IMR-90 (cell line): Measurements from ENCODE around the gene IGSF22. TPM values are rescaled to one million over a fixed set of nuclear protein-coding genes. Genes with fewer than 3 reads are reported as not detected.

Source experiments
- ATAC-seq: fragments of 200-7000 bp; cut with Tn5 transposase; 2 replicates; pipeline ENCODE4 v1.9.1; 2020; ENCODE audit warnings: low read depth, mild to moderate bottlenecking, moderate library complexity
- BruUV-seq: library from RNA; stranded (reverse); fragments of 400-500 nt; replicated peaks from 2 replicates; lab custom pipeline; 2021; lab: Mats Ljungman, UMichigan
- CTCF ChIA-PET: fragments of 300-600 bp; formaldehyde crosslinking; extraction: SDS; loops from one replicate; lab custom pipeline; 2021; ENCODE audit warnings: antibody characterized with exemption; lab: Yijun Ruan, JAX
- POLR2A ChIA-PET: fragments of 300-600 bp; sonication (Branson Sonifier 250); formaldehyde crosslinking; loops from one replicate; lab custom pipeline; 2022; ENCODE audit warnings: antibody characterized with exemption; ENCODE audit not compliant: unreplicated experiment; lab: Charles Lee
- DNase-seq: peaks from one replicate; pipeline ENCODE4 v3.0.0; 2013
- H2AFZ ChIP-seq: replicated peaks from 2 replicates; pipeline ENCODE3; 2013; ENCODE audit warnings: low read length, mild to moderate bottlenecking; ENCODE audit not compliant: poor library complexity
- H2AK5ac ChIP-seq: 2 replicates; pipeline ENCODE4 v1.6.1; 2013; ENCODE audit warnings: low read depth, low read length, inconsistent platforms
- H2AK9ac ChIP-seq: replicated peaks from 2 replicates; pipeline ENCODE3; 2013; ENCODE audit warnings: mild to moderate bottlenecking, low read depth, low read length, moderate library complexity; ENCODE audit not compliant: poor library complexity
- H2BK120ac ChIP-seq: 2 replicates; pipeline ENCODE4 v1.6.1; 2013; ENCODE audit warnings: low read depth, low read length, inconsistent platforms
- H2BK15ac ChIP-seq: 3 replicates; pipeline ENCODE4 v1.6.1; 2013; ENCODE audit warnings: low read depth, low read length, inconsistent platforms
- H2BK20ac ChIP-seq: 2 replicates; pipeline ENCODE4 v1.6.1; 2013; ENCODE audit warnings: low read depth, mild to moderate bottlenecking, inconsistent platforms, low read length, moderate library complexity
- H2BK5ac ChIP-seq: 2 replicates; pipeline ENCODE4 v1.6.1; 2013; ENCODE audit warnings: mild to moderate bottlenecking, low read depth, low read length, inconsistent platforms; ENCODE audit not compliant: poor library complexity, severe bottlenecking
- H3K14ac ChIP-seq: replicated peaks from 2 replicates; pipeline ENCODE4 v1.6.1; 2013; ENCODE audit warnings: low read depth, low read length, inconsistent platforms
- H3K18ac ChIP-seq: 2 replicates; pipeline ENCODE4 v1.6.1; 2013; ENCODE audit warnings: low read depth, low read length, control low read depth
- H3K23ac ChIP-seq: 2 replicates; pipeline ENCODE4 v1.6.1; 2013; ENCODE audit warnings: low read depth, low read length, inconsistent platforms
- H3K27ac ChIP-seq: 2 replicates; pipeline ENCODE4 v1.5.1; 2013; ENCODE audit warnings: mild to moderate bottlenecking, control low read depth, low read length; ENCODE audit not compliant: insufficient read depth
- H3K27me3 ChIP-seq: 2 replicates; pipeline ENCODE4 v1.6.1; 2013; ENCODE audit warnings: low read length; ENCODE audit not compliant: control insufficient read depth, insufficient read depth
- H3K36me3 ChIP-seq: 2 replicates; pipeline ENCODE4 v1.6.1; 2013; ENCODE audit warnings: low read length, mixed read lengths; ENCODE audit not compliant: control insufficient read depth, insufficient read depth
- H3K4ac ChIP-seq: 2 replicates; pipeline ENCODE4 v1.6.1; 2013; ENCODE audit warnings: low read depth, low read length, inconsistent platforms
- H3K4me1 ChIP-seq: 2 replicates; pipeline ENCODE4 v1.6.1; 2013; ENCODE audit warnings: low read length, mixed read lengths; ENCODE audit not compliant: control insufficient read depth, insufficient read depth
- H3K4me2 ChIP-seq: 2 replicates; pipeline ENCODE4 v1.6.1; 2013; ENCODE audit warnings: low read depth, mild to moderate bottlenecking, control low read depth, low read length, moderate library complexity
- H3K4me3 ChIP-seq: 2 replicates; pipeline ENCODE4 v1.5.1; 2013; ENCODE audit warnings: low read depth, mild to moderate bottlenecking, control low read depth, low read length, moderate library complexity; ENCODE audit not compliant: insufficient read depth
- H3K56ac ChIP-seq: 2 replicates; pipeline ENCODE4 v1.6.1; 2013; ENCODE audit warnings: low read length, inconsistent platforms; ENCODE audit not compliant: insufficient read depth; ENCODE audit errors: extremely low read depth
- H3K79me1 ChIP-seq, 2 experiments: 2 replicates each; pipeline ENCODE4 v1.6.1; 2013; ENCODE audit warnings: low read length in 2 of 2, inconsistent platforms in 1 of 2, low read depth in 1 of 2
- H3K9ac ChIP-seq: 2 replicates; pipeline ENCODE4 v1.6.1; 2013; ENCODE audit warnings: low read depth, low read length, control low read depth
- H3K9me1 ChIP-seq: 2 replicates; pipeline ENCODE4 v1.6.1; 2013; ENCODE audit warnings: low read length, inconsistent platforms; ENCODE audit not compliant: insufficient read depth
- H3K9me3 ChIP-seq: 2 replicates; pipeline ENCODE4 v1.6.1; 2013; ENCODE audit warnings: low read length; ENCODE audit not compliant: control insufficient read depth, insufficient read depth
- H4K20me1 ChIP-seq: 2 replicates; pipeline ENCODE4 v1.6.1; 2013; ENCODE audit warnings: low read length, inconsistent platforms; ENCODE audit not compliant: insufficient read depth
- H4K5ac ChIP-seq: 2 replicates; pipeline ENCODE4 v1.6.1; 2013; ENCODE audit warnings: mild to moderate bottlenecking, low read depth, low read length, control low read depth
- H4K8ac ChIP-seq, 2 experiments: 2 replicates each; pipeline ENCODE4 v1.6.1; 2013; ENCODE audit warnings: low read depth in 2 of 2, low read length in 2 of 2, control low read depth in 1 of 2, inconsistent platforms in 1 of 2
- H4K91ac ChIP-seq: 2 replicates; pipeline ENCODE4 v1.6.1; 2013; ENCODE audit warnings: low read depth, low read length, inconsistent platforms; ENCODE audit not compliant: insufficient read depth
- BHLHE40 ChIP-seq: fragments of 150-350 bp; IDR thresholded peaks from 2 replicates; pipeline ENCODE4 v1.6.1; 2016; ENCODE audit warnings: mild to moderate bottlenecking, low read depth, low read length
- CEBPB ChIP-seq: IDR thresholded peaks from 2 replicates; pipeline ENCODE4 v1.6.1; 2012; ENCODE audit warnings: low read depth, low read length, improper control_type of control experiment
- CHD1 ChIP-seq: IDR thresholded peaks from 2 replicates; pipeline ENCODE4 v1.6.1; 2012; ENCODE audit warnings: low read depth, low read length, improper control_type of control experiment
- CTCF ChIP-seq: conservative IDR thresholded peaks from 2 replicates; pipeline ENCODE4 v1.5.1; 2012; ENCODE audit warnings: mild to moderate bottlenecking, low read depth, low read length, improper control_type of control experiment
- MAFK ChIP-seq: IDR thresholded peaks from 2 replicates; pipeline ENCODE4 v1.6.1; 2012; ENCODE audit warnings: low read depth, low read length, improper control_type of control experiment
- MAZ ChIP-seq: IDR thresholded peaks from 2 replicates; pipeline ENCODE4 v1.6.1; 2012; ENCODE audit warnings: low read depth, mild to moderate bottlenecking, low read length, improper control_type of control experiment, moderate library complexity, borderline replicate concordance
- MXI1 ChIP-seq: IDR thresholded peaks from 2 replicates; pipeline ENCODE4 v1.6.1; 2012; ENCODE audit warnings: low read depth, mild to moderate bottlenecking, low read length, moderate library complexity, borderline replicate concordance
- NFE2L2 ChIP-seq: fragments of 150-350 bp; IDR thresholded peaks from 2 replicates; pipeline ENCODE4 v1.6.1; 2016; ENCODE audit warnings: low read depth, mild to moderate bottlenecking, low read length
- POLR2A ChIP-seq: IDR thresholded peaks from 2 replicates; pipeline ENCODE4 v1.6.1; 2012; ENCODE audit warnings: mild to moderate bottlenecking, low read depth, low read length
- RAD21 ChIP-seq: IDR thresholded peaks from 2 replicates; pipeline ENCODE4 v1.6.1; 2012; ENCODE audit warnings: low read length, improper control_type of control experiment
- RCOR1 ChIP-seq: IDR thresholded peaks from 2 replicates; pipeline ENCODE4 v1.6.1; 2012; ENCODE audit warnings: mild to moderate bottlenecking, low read length, improper control_type of control experiment; ENCODE audit not compliant: insufficient replicate concordance
- SMC3 ChIP-seq: fragments of 150-350 bp; IDR thresholded peaks from 2 replicates; pipeline ENCODE4 v1.6.1; 2016; ENCODE audit warnings: low read depth, mild to moderate bottlenecking, antibody characterized with exemption, low read length, moderate library complexity
- USF2 ChIP-seq: fragments of 150-350 bp; IDR thresholded peaks from 2 replicates; pipeline ENCODE4 v1.6.1; 2017; ENCODE audit warnings: mild to moderate bottlenecking, antibody characterized with exemption, low read length, low read depth
- WGBS, 2 experiments: methylation state at CpG; one replicate each; pipeline versions ENCODE4 v1.1.5 to v1.1.7; 2013; ENCODE audit warnings: missing lambda C conversion rate in 2 of 2; ENCODE audit not compliant: insufficient read length in 1 of 2; ENCODE audit errors: extremely low coverage in 2 of 2; 5-methylcytosine and 5-hydroxymethylcytosine counted together
- dilution Hi-C: fragments of 300-500 bp; cut with HindIII; formaldehyde crosslinking; loops from one replicate; pipeline ENCODE4 v1.14.3; 2018; ENCODE audit warnings: low sequenced_read_pairs; ENCODE audit not compliant: unreplicated experiment
- in situ Hi-C: fragments of 300-500 bp; cut with MboI; formaldehyde crosslinking; loops from 3 replicates; pipeline ENCODE4 v1.14.3; 2019; ENCODE audit warnings: low sequenced_read_pairs, inconsistent platforms, mixed read lengths
- intact Hi-C: fragments of 100-400 bp; cut with micrococcal nuclease; formaldehyde crosslinking; loops from 2 replicates; pipeline ENCODE4 v1.10.0; 2022
- polyA plus RNA-seq, 3 experiments: library from polyadenylated mRNA; depleted of rRNA; stranded (reverse); fragments of >200 nt; gene quantifications; 2 replicates each; pipeline ENCODE4 v1.2.3, GENCODE V29; 2012; ENCODE audit warnings: low replicate concordance in 1 of 3
- total RNA-seq: library from RNA; depleted of rRNA; stranded (reverse); fragments of >200 nt; gene quantifications from 2 replicates; pipeline ENCODE4 v1.2.3, GENCODE V29; 2012

Gene IGSF22
- total and polyA plus RNA-seq, 2 of the 4 experiments (the other 2 are of a cell fraction) = not detected

GRCh38 chr11:18698341-18699268, 27.4 kb downstream of the IGSF22 start, which contains the start of gene TMEM86A:
TMEM86A (plus strand) TSS chr11:18698779; CDS start chr11:18698887, 108 bp downstream.
- BruUV-seq = no TSS peak
- 0 out of 2 replicates have a peak within 1 kb of the TSS, but pooled peaks have one; percentile 36 for H3K23ac ChIP-seq
- H2BK5ac ChIP-seq = no peak within 1 kb of the TSS
- WGBS, 2 experiments = 0% methylated on average over 64 of the region's 98 CpGs; no CpG with 5 or more reads in 1 of the 2 experiments
- peaks cover 3% of the 10 kb centered on the region; the same call in 1 of the 2 replicates for H3K9me1 ChIP-seq
- H3K56ac ChIP-seq = no peak within 1 kb of the TSS
- no peak within 1 kb of the TSS for H4K91ac ChIP-seq
- no peak within 1 kb of the TSS for H2AK5ac ChIP-seq
- H3K36me3 ChIP-seq = no peaks in the 10 kb centered on the region
- H3K9me3 ChIP-seq = no peaks in the 10 kb centered on the region
- H3K14ac ChIP-seq = peak within 1 kb of the TSS; percentile 83
- H4K5ac ChIP-seq = peak within 1 kb of the TSS; percentile 88
- no peaks in the 10 kb centered on the region for H4K20me1 ChIP-seq
- peak within 1 kb of the TSS; percentile 96 for H2AFZ ChIP-seq
- in situ Hi-C loops = no loop called here
- ChIA-PET POLR2A (no interaction called here), CTCF (interaction anchor here (0.5 to 1.1 kb wide), 2 partner anchors 65 to 160 kb away, joined by 4 read pairs; no protein-coding TSS in a partner anchor)
- DNase-seq = peak; percentile 60
- peaks cover 4% of the 10 kb centered on the region; the same call in 1 of the 2 replicates for H3K27me3 ChIP-seq
- peaks cover 3% of the 10 kb centered on the region for H3K4me1 ChIP-seq
- H3K4me3 ChIP-seq = peak within 1 kb of the TSS; percentile 86
- peak within 1 kb of the TSS; percentile 13 for H3K18ac ChIP-seq
- peak within 1 kb of the TSS; percentile 52 for H2AK9ac ChIP-seq
- H2BK15ac ChIP-seq = no peak within 1 kb of the TSS
- peak within 1 kb of the TSS; percentile 52 for H3K4ac ChIP-seq
- H3K79me1 ChIP-seq = no peaks in the 10 kb centered on the region
- peak; percentile 98 for ATAC-seq
- H2BK20ac ChIP-seq = no peak within 1 kb of the TSS
- 0 out of 2 replicates have a peak within 1 kb of the TSS, but pooled peaks have one; percentile 25 for H3K27ac ChIP-seq
- peak within 1 kb of the TSS; percentile 57; the same call in 1 of the 2 replicates for H3K9ac ChIP-seq
- dilution Hi-C loops = no loop called here
- H3K4me2 ChIP-seq = peak within 1 kb of the TSS; percentile 100
- peak within 1 kb of the TSS; percentile 11 to 90; a peak in 3 of 4 replicates for H4K8ac ChIP-seq
- intact Hi-C loops = no loop called here
- peak within 1 kb of the TSS; percentile 8; the same call in 1 of the 2 replicates for H2BK120ac ChIP-seq
- no peak for TF ChIP-seq CTCF
- TF ChIP-seq CEBPB = no peak
- TF ChIP-seq CHD1 = no peak
- TF ChIP-seq MAZ = peak; percentile 37; the same call in 1 of the 2 replicates
- no peak for TF ChIP-seq SMC3
- no peak for TF ChIP-seq MAFK
- no peak for TF ChIP-seq RCOR1
- TF ChIP-seq BHLHE40 = peak; percentile 44; the same call in 1 of the 2 replicates
- TF ChIP-seq NFE2L2 = no peak
- TF ChIP-seq MXI1 = 0 out of 2 replicates have a peak, but pooled peaks have one; percentile 18
- TF ChIP-seq POLR2A = no peak
- peak; percentile 67 for TF ChIP-seq USF2
- no peak for TF ChIP-seq RAD21
